Panc1 (cell line): ENCODE data around the gene PSMB4.

Source experiments
- POLR2AphosphoS5 ChIP-seq: IDR thresholded peaks from 2 replicates; pipeline ENCODE4 v1.6.1; 2012; ENCODE audit warnings: mild to moderate bottlenecking, low read depth, low read length, moderate library complexity
- REST ChIP-seq, 2 experiments: IDR thresholded peaks; 2 replicates each; pipeline ENCODE4 v1.6.1; 2011 to 2012; ENCODE audit warnings: low read depth in 2 of 2, control low read depth in 1 of 2, low read length in 1 of 2, mild to moderate bottlenecking in 1 of 2, moderate library complexity in 1 of 2; ENCODE audit not compliant: insufficient read depth in 1 of 2
- SIN3A ChIP-seq: IDR thresholded peaks from 2 replicates; pipeline ENCODE4 v1.6.1; 2012; ENCODE audit warnings: low read depth, mild to moderate bottlenecking, low read length, moderate library complexity, borderline replicate concordance; ENCODE audit not compliant: insufficient read depth
- TF ChIP-seq, protein P1 (sequence below): fragments of 450-650 bp; IDR thresholded peaks from 2 replicates; pipeline ENCODE4 v1.5.1; 2017; ENCODE audit warnings: mild to moderate bottlenecking

DNA sequence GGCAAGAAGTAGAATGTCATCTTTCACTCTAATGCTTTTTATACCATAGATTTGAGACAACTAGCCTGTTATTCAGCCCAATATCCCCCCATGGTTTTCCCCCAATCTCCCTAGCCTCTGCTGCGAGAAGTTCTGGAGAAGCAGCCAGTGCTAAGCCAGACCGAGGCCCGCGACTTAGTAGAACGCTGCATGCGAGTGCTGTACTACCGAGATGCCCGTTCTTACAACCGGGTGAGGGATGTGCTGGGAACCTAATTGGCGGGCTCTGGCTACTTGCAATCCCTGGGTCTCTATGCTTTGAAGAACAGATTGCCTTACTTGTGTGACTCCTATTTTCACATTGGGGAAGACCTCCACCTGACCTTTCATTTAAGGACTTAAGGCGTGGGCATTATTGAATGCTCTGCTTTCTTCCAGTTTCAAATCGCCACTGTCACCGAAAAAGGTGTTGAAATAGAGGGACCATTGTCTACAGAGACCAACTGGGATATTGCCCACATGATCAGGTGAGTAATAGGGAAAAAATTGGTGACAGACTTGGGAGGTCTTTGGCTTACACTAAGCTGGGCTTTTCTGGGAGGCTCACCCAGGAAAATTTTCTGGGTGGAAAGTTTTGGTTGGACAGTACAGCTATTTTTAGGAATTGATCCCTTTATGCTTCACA, 1.9 kb downstream of the PSMB4 start:
- TF ChIP-seq REST (IDR thresholded peaks at IDR 0.05; ENCODE audit: insufficient read depth in 1 of 2, low read depth in 2 of 2, low read length in 1 of 2), result no peak
- TF ChIP-seq, protein P1, sequence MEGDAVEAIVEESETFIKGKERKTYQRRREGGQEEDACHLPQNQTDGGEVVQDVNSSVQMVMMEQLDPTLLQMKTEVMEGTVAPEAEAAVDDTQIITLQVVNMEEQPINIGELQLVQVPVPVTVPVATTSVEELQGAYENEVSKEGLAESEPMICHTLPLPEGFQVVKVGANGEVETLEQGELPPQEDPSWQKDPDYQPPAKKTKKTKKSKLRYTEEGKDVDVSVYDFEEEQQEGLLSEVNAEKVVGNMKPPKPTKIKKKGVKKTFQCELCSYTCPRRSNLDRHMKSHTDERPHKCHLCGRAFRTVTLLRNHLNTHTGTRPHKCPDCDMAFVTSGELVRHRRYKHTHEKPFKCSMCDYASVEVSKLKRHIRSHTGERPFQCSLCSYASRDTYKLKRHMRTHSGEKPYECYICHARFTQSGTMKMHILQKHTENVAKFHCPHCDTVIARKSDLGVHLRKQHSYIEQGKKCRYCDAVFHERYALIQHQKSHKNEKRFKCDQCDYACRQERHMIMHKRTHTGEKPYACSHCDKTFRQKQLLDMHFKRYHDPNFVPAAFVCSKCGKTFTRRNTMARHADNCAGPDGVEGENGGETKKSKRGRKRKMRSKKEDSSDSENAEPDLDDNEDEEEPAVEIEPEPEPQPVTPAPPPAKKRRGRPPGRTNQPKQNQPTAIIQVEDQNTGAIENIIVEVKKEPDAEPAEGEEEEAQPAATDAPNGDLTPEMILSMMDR, result no peak
- TF ChIP-seq POLR2AphosphoS5, result peak; percentile 20; the same call in 1 of the 2 replicates
- no peak for TF ChIP-seq SIN3A
